B cell (primary cell): ENCODE data around the gene ENOX1. TPM values are rescaled to one million over a fixed set of nuclear protein-coding genes. Genes with fewer than 3 reads are reported as not detected.

Experiments
- ATAC-seq: fragments of 200-7000 bp; cut with Tn5 transposase; one replicate; pipeline ENCODE4 v1.10.0; 2021; ENCODE audit warnings: low read depth, mild to moderate bottlenecking, moderate number of reproducible peaks, moderate library complexity
- CTCF ChIA-PET: fragments of 350-600 bp; sonication (Branson Sonifier 250); formaldehyde crosslinking; loops from one replicate; lab custom pipeline; 2021; ENCODE audit warnings: antibody characterized with exemption, inconsistent platforms; lab: Charles Lee
- POLR2A ChIA-PET: fragments of 350-600 bp; sonication (Branson Sonifier 250); formaldehyde crosslinking; loops from one replicate; lab custom pipeline; 2021; ENCODE audit warnings: antibody characterized with exemption; lab: Charles Lee
- DNase-seq: peaks from one replicate; pipeline ENCODE4 v3.0.0; 2013
- H2AFZ ChIP-seq: 2 replicates; pipeline ENCODE4 v1.6.1; 2012; ENCODE audit warnings: mild to moderate bottlenecking, low read depth, low read length; ENCODE audit not compliant: insufficient read depth, poor library complexity, severe bottlenecking
- H3K27ac ChIP-seq, 2 donors: 1 replicate in 1 of 2; 2 replicates in 1 of 2; pipeline ENCODE4 v1.5.1; 2012 to 2013; ENCODE audit warnings: low read length in 2 of 2, mild to moderate bottlenecking in 2 of 2, moderate library complexity in 1 of 2
- H3K27me3 ChIP-seq, 4 experiments: fragments of 200-600 bp in 1 of 4; sonication (generic) in 1 of 4; replicated peaks in 1 of 4; 1 replicate in 2 of 4; 2 replicates in 2 of 4; pipeline versions ENCODE4 v1.6.1 to v1.7.0; 2013 to 2016; ENCODE audit warnings: low read length in 3 of 4, mild to moderate bottlenecking in 2 of 4, mixed read lengths in 1 of 4, moderate library complexity in 1 of 4; ENCODE audit not compliant: insufficient read depth in 4 of 4, control insufficient read depth in 3 of 4; ENCODE audit errors: control extremely low read depth in 1 of 4
- H3K36me3 ChIP-seq, 2 experiments: replicated peaks in 1 of 2; 1 replicate in 1 of 2; 2 replicates in 1 of 2; pipeline versions ENCODE4 v1.6.1 to v1.7.1; 2013; ENCODE audit warnings: low read length in 1 of 2; ENCODE audit not compliant: insufficient read depth in 2 of 2, control insufficient read depth in 1 of 2; ENCODE audit errors: control extremely low read depth in 1 of 2, extremely low read depth in 1 of 2
- H3K4me1 ChIP-seq, 2 donors: fragments of 200-600 bp in 1 of 2; sonication (generic) in 1 of 2; 1 replicate in 1 of 2; 2 replicates in 1 of 2; pipeline versions ENCODE4 v1.5.1 to v1.6.1; 2013 to 2017; ENCODE audit warnings: low read length in 2 of 2; ENCODE audit not compliant: control insufficient read depth in 2 of 2, insufficient read depth in 2 of 2
- H3K4me2 ChIP-seq: replicated peaks from 2 replicates; pipeline ENCODE3; 2012; ENCODE audit warnings: mild to moderate bottlenecking, low read depth, low read length; ENCODE audit not compliant: poor library complexity, severe bottlenecking
- H3K4me3 ChIP-seq, 5 experiments: fragments of 200-600 bp in 1 of 5; sonication (generic) in 1 of 5; 1 replicate in 3 of 5; 2 replicates in 2 of 5; pipeline versions ENCODE4 v1.5.1 to v1.7.0; 2011 to 2016; ENCODE audit warnings: low read length in 4 of 5, mild to moderate bottlenecking in 4 of 5, low read depth in 2 of 5, control low read depth in 1 of 5, moderate library complexity in 1 of 5; ENCODE audit not compliant: insufficient read depth in 1 of 5; ENCODE audit errors: control extremely low read depth in 1 of 5, extremely low read depth in 1 of 5
- H3K79me2 ChIP-seq: fragments of 200-600 bp; sonication (generic); one replicate; pipeline ENCODE4 v1.6.0; 2016; ENCODE audit warnings: low read length; ENCODE audit not compliant: control insufficient read depth, insufficient read depth
- H3K9ac ChIP-seq: fragments of 200-600 bp; sonication (generic); 2 replicates; pipeline ENCODE4 v1.6.1; 2017; ENCODE audit warnings: mild to moderate bottlenecking, low read length, moderate library complexity
- H3K9me3 ChIP-seq, 3 donors: one replicate each; pipeline versions ENCODE4 v1.6.1 to v1.7.1; 2013; ENCODE audit warnings: low read length in 2 of 3; ENCODE audit not compliant: control insufficient read depth in 2 of 3, insufficient read depth in 1 of 3; ENCODE audit errors: control extremely low read depth in 1 of 3
- H4K20me1 ChIP-seq: 2 replicates; pipeline ENCODE4 v1.6.0; 2012; ENCODE audit warnings: mild to moderate bottlenecking, low read length; ENCODE audit not compliant: insufficient read depth, control insufficient read depth, poor library complexity, severe bottlenecking
- H3K27ac Mint-ChIP-seq: one replicate; pipeline ENCODE4 v1.8.0; 2021; ENCODE audit warnings: mixed read lengths
- H3K27me3 Mint-ChIP-seq: one replicate; pipeline ENCODE4 v1.8.0; 2021; ENCODE audit warnings: mixed read lengths
- H3K4me1 Mint-ChIP-seq: one replicate; pipeline ENCODE4 v1.8.0; 2021; ENCODE audit warnings: mixed read lengths
- H3K4me3 Mint-ChIP-seq: one replicate; pipeline ENCODE4 v1.8.0; 2021; ENCODE audit warnings: mixed read lengths
- H3K9me3 Mint-ChIP-seq: one replicate; pipeline ENCODE4 v1.8.0; 2022; ENCODE audit warnings: mixed read lengths; ENCODE audit not compliant: insufficient read depth
- CTCF ChIP-seq: fragments of 200-600 bp; IDR thresholded peaks from one replicate; pipeline ENCODE4 v1.8.0; 2022; ENCODE audit warnings: antibody characterized with exemption, mild to moderate bottlenecking
- EZH2 ChIP-seq: IDR thresholded peaks from 2 replicates; pipeline ENCODE4 v1.6.1; 2012; ENCODE audit warnings: borderline replicate concordance, low read depth, mild to moderate bottlenecking, moderate library complexity, low read length; ENCODE audit not compliant: insufficient read depth, poor library complexity, severe bottlenecking
- WGBS: methylation state at CpG from one replicate; pipeline ENCODE4 v1.1.5; 2013; ENCODE audit warnings: missing lambda C conversion rate; ENCODE audit not compliant: insufficient coverage; 5-methylcytosine and 5-hydroxymethylcytosine counted together
- intact Hi-C: fragments of 100-400 bp; cut with micrococcal nuclease; formaldehyde crosslinking; loops from one replicate; pipeline ENCODE4 v1.10.0; 2022
- polyA plus RNA-seq: library from polyadenylated mRNA; depleted of rRNA; stranded (reverse); fragments of >200 nt; gene quantifications from 2 replicates; pipeline ENCODE4 v1.2.3, GENCODE V29; 2012
- total RNA-seq, 2 donors: library from RNA; stranded (reverse); fragments of 120-200 nt in 1 of 2; gene quantifications; 1 replicate in 1 of 2; 2 replicates in 1 of 2; pipeline versions ENCODE4 v1.2.3 to v1.2.4, GENCODE V29; 2013 to 2022

ENOX1 gene
- total and polyA plus RNA-seq, 2 donors (not counting 1 experiment from before 2014, with no cell fraction given): not detected

- Mint-ChIP-seq H3K9me3 (no peaks in the 10 kb centered on the region), H3K4me1 (no peaks in the 10 kb centered on the region), H3K4me3 (no peak overlapping the region), H3K27me3 (peaks cover 11% of the 10 kb centered on the region), H3K27ac (no peak overlapping the region)
- no peak overlapping the region for H3K4me3 ChIP-seq
- H3K4me1 ChIP-seq: no peaks in the 10 kb centered on the region
- H3K27ac ChIP-seq: no peak overlapping the region
- ChIA-PET CTCF (no interaction called here), POLR2A (no interaction called here)
- H3K9me3 ChIP-seq: no peaks in the 10 kb centered on the region
- H2AFZ ChIP-seq: no peak overlapping the region
- TF ChIP-seq CTCF: no peak
- TF ChIP-seq EZH2: no peak
- no peak overlapping the region for H3K4me2 ChIP-seq
- ATAC-seq (no peak), DNase-seq (no peak)
- intact Hi-C loops: no loop called here
- no peak overlapping the region for H3K9ac ChIP-seq
- no peaks in the 10 kb centered on the region for H4K20me1 ChIP-seq
- no CpG with 5 or more reads among the region's 1 CpG for WGBS
- no peaks in the 10 kb centered on the region for H3K36me3 ChIP-seq
- H3K79me2 ChIP-seq: no peaks in the 10 kb centered on the region
- no peaks in the 10 kb centered on the region for H3K27me3 ChIP-seq
These were observed 317.0 kb downstream of the ENOX1 start for GRCh38 chr13:43469791-43470190.

DNA sequence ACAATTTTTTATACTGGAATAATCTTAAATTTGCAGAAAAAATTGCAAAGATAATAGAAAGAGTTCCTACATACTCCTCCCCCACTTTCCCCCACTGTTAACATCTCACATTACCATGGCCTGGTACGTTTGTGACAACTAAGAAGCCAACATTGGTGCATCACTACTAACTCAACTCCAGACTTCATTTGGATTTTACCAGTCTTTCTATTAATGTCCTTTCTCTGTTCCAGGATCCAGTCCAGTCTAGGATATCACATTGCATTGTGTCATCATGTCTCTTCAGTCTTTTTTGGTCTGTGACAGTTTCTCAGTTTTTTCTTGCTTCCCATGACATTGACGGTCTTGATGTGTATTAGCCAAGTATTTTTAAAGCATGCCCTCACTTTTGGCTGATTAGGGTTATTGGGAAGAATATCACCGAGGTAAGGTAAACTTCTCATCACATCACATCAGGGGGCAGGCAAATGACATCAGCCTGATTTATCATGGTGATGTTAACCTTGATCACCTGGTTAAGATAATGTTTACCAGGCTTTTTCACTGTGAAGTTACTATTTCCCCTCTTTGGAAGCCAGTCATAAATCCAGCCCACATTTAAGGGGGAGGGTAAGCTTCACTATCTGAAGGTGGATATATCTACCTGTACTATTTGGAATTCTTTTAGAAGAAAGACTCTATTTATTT lies 322.1 kb downstream of the ENOX1 start:
- no peak for DNase-seq
- H3K27ac ChIP-seq: no peak overlapping the region
- H4K20me1 ChIP-seq: no peaks in the 10 kb centered on the region
- TF ChIP-seq CTCF (no peak), EZH2 (no peak)
- POLR2A ChIA-PET: no interaction called here
- H3K9me3 Mint-ChIP-seq: no peaks in the 10 kb centered on the region
- no peak overlapping the region for H3K9ac ChIP-seq
- H3K27ac Mint-ChIP-seq: no peak overlapping the region
- no peak overlapping the region for H3K4me3 Mint-ChIP-seq
- H3K4me1 ChIP-seq: no peaks in the 10 kb centered on the region
- no peaks in the 10 kb centered on the region for H3K4me1 Mint-ChIP-seq
- CTCF ChIA-PET: no interaction called here
- no peaks in the 10 kb centered on the region for H3K27me3 ChIP-seq
- H3K4me2 ChIP-seq: no peak overlapping the region
- peaks cover 3% of the 10 kb centered on the region for H3K27me3 Mint-ChIP-seq
- WGBS: 88% methylated on average over 1 of the region's 3 CpGs
- H2AFZ ChIP-seq: no peak overlapping the region
- no peaks in the 10 kb centered on the region for H3K79me2 ChIP-seq
- H3K4me3 ChIP-seq: no peak overlapping the region
- ATAC-seq: no peak
- intact Hi-C loops: no loop called here
- no peaks in the 10 kb centered on the region for H3K36me3 ChIP-seq
- no peaks in the 10 kb centered on the region for H3K9me3 ChIP-seq
